H1 (cell line): ENCODE data around the gene CDK19. TPM values are rescaled to one million over a fixed set of nuclear protein-coding genes. Genes with fewer than 3 reads are reported as not detected.

Experiments
- RXRA ChIP-seq: IDR thresholded peaks from 2 replicates; pipeline ENCODE4 v1.6.1; 2011; ENCODE audit warnings: low read depth, mild to moderate bottlenecking, low read length, moderate library complexity; ENCODE audit not compliant: insufficient read depth
- SRF ChIP-seq: IDR thresholded peaks from 2 replicates; pipeline ENCODE4 v1.6.1; 2011; ENCODE audit warnings: mild to moderate bottlenecking, low read depth, low read length, moderate library complexity
- polyA plus RNA-seq, 7 experiments: library from polyadenylated mRNA; depleted of rRNA in 3 of 7; stranded (reverse) in 5 of 7; unstranded in 2 of 7; fragments of >200 nt in 5 of 7; fragments of 200-250 nt in 2 of 7; gene quantifications; 1 replicate in 5 of 7; 2 replicates in 1 of 7; 4 replicates in 1 of 7; pipeline versions ENCODE4 v1.2.1 to v1.2.3, GENCODE V29; 2011 to 2013; ENCODE audit warnings: missing spikeins in 2 of 7, mixed read lengths in 2 of 7
- total RNA-seq: library from RNA; stranded (reverse); fragmentation: NEBNext Ultra II Directional; extraction: Animal tissue kit (Norgen Biotek cat#: 25700); gene quantifications from 2 replicates; pipeline ENCODE4 v1.2.1, GENCODE V29; 2021

The CDK19 gene
- total and polyA plus RNA-seq, 2 of the 8 experiments (the other 6 are each of a cell fraction or from before 2014, with no cell fraction given), result 4.9 to 12.6 TPM

DNA sequence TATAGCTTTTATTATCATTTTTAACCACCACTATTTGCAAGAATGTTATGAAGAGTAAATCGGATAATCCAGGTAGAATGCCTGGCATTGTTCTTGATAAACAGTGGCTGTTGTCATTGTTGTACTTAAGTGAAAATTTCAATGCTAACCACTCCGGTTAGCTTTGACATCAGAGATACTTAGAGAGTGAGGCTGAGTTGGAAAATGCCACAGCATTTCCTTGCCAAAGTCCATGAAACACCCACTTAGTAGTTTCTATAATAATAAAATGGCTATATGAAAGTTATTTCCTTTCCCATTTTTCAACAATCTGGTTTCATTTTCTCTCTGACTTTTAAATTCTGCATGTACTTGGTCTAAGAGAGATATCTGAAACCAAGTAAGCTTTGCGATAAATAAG is 132.0 kb downstream of the CDK19 start (continued):
- TF ChIP-seq RXRA (no peak), SRF (no peak)
